Activated T-helper 1 cell treated with Interleukin-2 at 50 U/mL for 16 hours (primary cell): ENCODE data around the gene SOX18.
A peak's percentile ranks its signal among the peaks of the same experiment; 100 is the strongest.

Experiments used
- DNase-seq: peaks from one replicate; pipeline ENCODE4 v3.0.0-alpha.2; 2020; ENCODE audit warnings: low read depth

SOX18 gene

GRCh38 chr20:64038565-64039292, 10.7 kb downstream of the SOX18 start:
- peak; percentile 68 for DNase-seq

- DNase-seq = no peak
Measured at GRCh38 chr20:64038224-64038564, 11.2 kb downstream of the SOX18 start.

- DNase-seq = no peak
Measured at GRCh38 chr20:64037498-64038213, 11.8 kb downstream of the SOX18 start.

GRCh38 chr20:64037199-64037497, 12.3 kb downstream of the SOX18 start:
- DNase-seq = no peak

GRCh38 chr20:64036346-64037198, 12.9 kb downstream of the SOX18 start:
- DNase-seq = no peak

- DNase-seq = no peak
Measured at GRCh38 chr20:64035933-64036345, 13.5 kb downstream of the SOX18 start, which contains the start of gene C20orf204. C20orf204 (plus strand) TSS chr20:64036182; CDS start chr20:64036324, 142 bp downstream.

GRCh38 chr20:64035066-64035932, 14.1 kb downstream of the SOX18 start:
- DNase-seq = no peak

- no peak for DNase-seq
Measured at GRCh38 chr20:64033981-64034493, 15.4 kb downstream of the SOX18 start.

GRCh38 chr20:64032706-64033624, 16.5 kb downstream of the SOX18 start:
- DNase-seq = no peak

GRCh38 chr20:64031822-64032314, 17.6 kb downstream of the SOX18 start:
- DNase-seq = no peak

GRCh38 chr20:64030371-64031134, 18.9 kb downstream of the SOX18 start:
- no peak for DNase-seq

- DNase-seq = no peak
Measured at GRCh38 chr20:64029293-64030117, 19.9 kb downstream of the SOX18 start.

- DNase-seq = no peak
Measured at GRCh38 chr20:64027981-64028685, 21.3 kb downstream of the SOX18 start.

- DNase-seq = no peak
Measured at GRCh38 chr20:64025826-64026412, 23.5 kb downstream of the SOX18 start.

GRCh38 chr20:64025101-64025825, 24.2 kb downstream of the SOX18 start:
- no peak for DNase-seq

GRCh38 chr20:64024141-64024990, 25.1 kb downstream of the SOX18 start:
- no peak for DNase-seq
